Mesothelial cell of epicardium (in vitro differentiated cells): ENCODE data around the gene TMOD2. TPM values are rescaled to one million over a fixed set of nuclear protein-coding genes. Genes with fewer than 3 reads are reported as not detected.
A peak's percentile ranks its signal among the peaks of the same experiment; 100 is the strongest.

Experiments used
- DNase-seq, 2 experiments: peaks; one replicate each; pipeline ENCODE4 v3.0.0; 2021; ENCODE audit warnings: low spot score in 2 of 2; ENCODE audit not compliant: unreplicated experiment in 2 of 2
- H3K27ac Mint-ChIP-seq: 2 replicates; pipeline ENCODE4 v1.8.0; 2021; ENCODE audit warnings: mixed read lengths
- H3K27me3 Mint-ChIP-seq: 2 replicates; pipeline ENCODE4 v1.8.0; 2021; ENCODE audit warnings: low read depth, mixed read lengths
- H3K36me3 Mint-ChIP-seq: 2 replicates; pipeline ENCODE4 v1.8.0; 2021; ENCODE audit warnings: mixed read lengths
- H3K4me1 Mint-ChIP-seq: 2 replicates; pipeline ENCODE4 v1.8.0; 2021; ENCODE audit warnings: mixed read lengths
- H3K4me3 Mint-ChIP-seq: 2 replicates; pipeline ENCODE4 v1.8.0; 2021; ENCODE audit warnings: mild to moderate bottlenecking, moderate library complexity, mixed read lengths
- H3K9me3 Mint-ChIP-seq: 2 replicates; pipeline ENCODE4 v1.8.0; 2021; ENCODE audit warnings: mixed read lengths
- CTCF ChIP-seq: fragments of 200-600 bp; sonication (generic); IDR thresholded peaks from one replicate; pipeline ENCODE4 v1.5.0; 2021; ENCODE audit warnings: antibody characterized with exemption; ENCODE audit not compliant: unreplicated experiment
- total RNA-seq: library from RNA; stranded (reverse); gene quantifications from 3 replicates; pipeline ENCODE4 v1.2.1, GENCODE V29; 2021

The TMOD2 gene
- total RNA-seq, 1 donor from 2014 or later: 10.0 TPM

GRCh38 chr15:51844747-51845426, 93.5 kb downstream of the TMOD2 start:
- H3K9me3 Mint-ChIP-seq: no peaks in the 10 kb centered on the region
- TF ChIP-seq CTCF: no peak
- H3K27me3 Mint-ChIP-seq: no peaks in the 10 kb centered on the region
- DNase-seq: no peak
- H3K36me3 Mint-ChIP-seq: peaks cover 4% of the 10 kb centered on the region
- H3K4me1 Mint-ChIP-seq: peaks cover 31% of the 10 kb centered on the region
- no peak overlapping the region for H3K4me3 Mint-ChIP-seq
- peak overlapping the region; percentile 3 for H3K27ac Mint-ChIP-seq

GRCh38 chr15:51846066-51846462, 94.7 kb downstream of the TMOD2 start:
- Mint-ChIP-seq H3K9me3 (no peaks in the 10 kb centered on the region), H3K27ac (peak overlapping the region; percentile 81), H3K4me3 (no peak overlapping the region), H3K36me3 (peaks cover 4% of the 10 kb centered on the region), H3K27me3 (no peaks in the 10 kb centered on the region), H3K4me1 (peaks cover 31% of the 10 kb centered on the region)
- DNase-seq: no peak
- TF ChIP-seq CTCF: no peak

- Mint-ChIP-seq H3K9me3 (no peaks in the 10 kb centered on the region), H3K36me3 (peaks cover 4% of the 10 kb centered on the region), H3K4me3 (no peak overlapping the region), H3K27ac (peak overlapping the region; percentile 81), H3K27me3 (no peaks in the 10 kb centered on the region), H3K4me1 (peaks cover 31% of the 10 kb centered on the region)
- no peak for TF ChIP-seq CTCF
- no peak for DNase-seq
Measured at GRCh38 chr15:51846463-51847230, 95.2 kb downstream of the TMOD2 start.

- no peak for DNase-seq
- no peaks in the 10 kb centered on the region for H3K9me3 Mint-ChIP-seq
- no peak overlapping the region for H3K4me3 Mint-ChIP-seq
- no peaks in the 10 kb centered on the region for H3K27me3 Mint-ChIP-seq
- peaks cover 23% of the 10 kb centered on the region for H3K4me1 Mint-ChIP-seq
- peaks cover 4% of the 10 kb centered on the region for H3K36me3 Mint-ChIP-seq
- no peak overlapping the region for H3K27ac Mint-ChIP-seq
- no peak for TF ChIP-seq CTCF
Measured at GRCh38 chr15:51848811-51849210, 97.4 kb downstream of the TMOD2 start.

GRCh38 chr15:51849860-51850259, 98.5 kb downstream of the TMOD2 start:
- no peak for TF ChIP-seq CTCF
- peaks cover 4% of the 10 kb centered on the region for H3K36me3 Mint-ChIP-seq
- no peak overlapping the region for H3K4me3 Mint-ChIP-seq
- no peak for DNase-seq
- no peaks in the 10 kb centered on the region for H3K9me3 Mint-ChIP-seq
- no peaks in the 10 kb centered on the region for H3K27me3 Mint-ChIP-seq
- peaks cover 20% of the 10 kb centered on the region for H3K4me1 Mint-ChIP-seq
- H3K27ac Mint-ChIP-seq: no peak overlapping the region
